ENCODE data around the gene HOXD13. TPM values are rescaled to one million over a fixed set of nuclear protein-coding genes. Genes with fewer than 3 reads are reported as not detected.
A peak's percentile ranks its signal among the peaks of the same experiment; 100 is the strongest.

Gene HOXD13
- total and polyA plus RNA-seq, 2 of the 8 experiments (the other 6 are each of a cell fraction or from before 2014, with no cell fraction given): not detected

- no peak for TF ChIP-seq USF2 (IDR thresholded peaks at IDR 0.05; ENCODE audit: low read length)
- TF ChIP-seq TEAD4 (IDR thresholded peaks at IDR 0.05; ENCODE audit: low read depth, low read length): no peak
- no peak for TF ChIP-seq TAF1 (IDR thresholded peaks at IDR 0.05; ENCODE audit: low read depth, low read length)
- TF ChIP-seq YY1 (IDR thresholded peaks at IDR 0.05; ENCODE audit: low read depth, low read length): no peak
- peak; percentile 95 for TF ChIP-seq SUZ12 (IDR thresholded peaks at IDR 0.05; ENCODE audit: low read length)
- no peak for TF ChIP-seq TBP (IDR thresholded peaks at IDR 0.05; ENCODE audit: low read depth, low read length)
- no peak for TF ChIP-seq HDAC6 (IDR thresholded peaks at IDR 0.05; ENCODE audit: low read depth, low read length)
- no peak for TF ChIP-seq TCF12 (IDR thresholded peaks at IDR 0.05; ENCODE audit: low read depth, low read length)
- TF ChIP-seq CHD7 (IDR thresholded peaks at IDR 0.05; ENCODE audit: insufficient replicate concordance, low read length): no peak
- TF ChIP-seq POLR2A (IDR thresholded peaks at IDR 0.05; ENCODE audit: control extremely low read depth in 1 of 2, low read depth in 2 of 2, low read length in 2 of 2): no peak
- no peak for TF ChIP-seq EGR1 (IDR thresholded peaks at IDR 0.05; ENCODE audit: borderline replicate concordance, low read depth, low read length)
Measured at GRCh38 chr2:176104316-176105077, 12.0 kb downstream of the HOXD13 start (continued).

All from H1 (cell line).